CD4-positive, alpha-beta T cell treated with Interleukin-10 for 1 hour (primary cell): Measurements from ENCODE around the gene GPLD1.
A peak's percentile ranks its signal among the peaks of the same experiment; 100 is the strongest.
"Not testable (repeated sequence)": the region's sequence is repeated elsewhere in the genome, so short reads cannot be mapped to it uniquely, and the experiment has no call there.

Experiments used
- DNase-seq: peaks from one replicate; pipeline ENCODE4 v3.0.0-alpha.2; 2020

GPLD1 gene

GRCh38 chr6:24408719-24409410, 80.5 kb downstream of the GPLD1 start:
- no peak for DNase-seq

- DNase-seq = no peak
Observed at GRCh38 chr6:24405262-24405661, 84.1 kb downstream of the GPLD1 start.

GRCh38 chr6:24403501-24403824, 85.9 kb downstream of the GPLD1 start:
- DNase-seq = no peak

- DNase-seq = peak; percentile 85
Observed at GRCh38 chr6:24402697-24403500, 86.5 kb downstream of the GPLD1 start, which contains the start of gene MRS2. TSS of gene MRS2 (plus strand) at chr6:24402936. CDS start at chr6:24403047, 111 bp downstream.

- no peak for DNase-seq
Observed at GRCh38 chr6:24401458-24401857, 87.9 kb downstream of the GPLD1 start.

GRCh38 chr6:24400045-24401039, 89.0 kb downstream of the GPLD1 start:
- not testable (repeated sequence) for DNase-seq

- DNase-seq = no peak
Observed at GRCh38 chr6:24397631-24398030, 91.7 kb downstream of the GPLD1 start.

GRCh38 chr6:24396824-24397223, 92.6 kb downstream of the GPLD1 start:
- DNase-seq = no peak

GRCh38 chr6:24394780-24395437, 94.5 kb downstream of the GPLD1 start:
- DNase-seq = no peak

- no peak for DNase-seq
Observed at GRCh38 chr6:24394061-24394779, 95.2 kb downstream of the GPLD1 start.

GRCh38 chr6:24391756-24392405, 97.5 kb downstream of the GPLD1 start:
- DNase-seq = no peak

- DNase-seq = no peak
Observed at GRCh38 chr6:24391208-24391607, 98.2 kb downstream of the GPLD1 start.

- no peak for DNase-seq
Observed at GRCh38 chr6:24387818-24388217, 101.6 kb downstream of the GPLD1 start.

GRCh38 chr6:24385536-24386269, 103.7 kb downstream of the GPLD1 start:
- no peak for DNase-seq

- not testable (repeated sequence) for DNase-seq
Observed at GRCh38 chr6:24384369-24385130, 104.8 kb downstream of the GPLD1 start.

GRCh38 chr6:24382891-24383494, 106.4 kb downstream of the GPLD1 start:
- DNase-seq = not testable (repeated sequence)

GRCh38 chr6:24382220-24382540, 107.2 kb downstream of the GPLD1 start:
- DNase-seq = no peak

GRCh38 chr6:24381476-24382219, 107.7 kb downstream of the GPLD1 start:
- no peak for DNase-seq
